Measurements from ENCODE around the gene PTPRB. TPM values are rescaled to one million over a fixed set of nuclear protein-coding genes. Genes with fewer than 3 reads are reported as not detected.

Gene PTPRB
- polyA plus RNA-seq, 2 of the 4 experiments (the other 2 are of a cell fraction): 0.34 to 0.57 TPM

DNA sequence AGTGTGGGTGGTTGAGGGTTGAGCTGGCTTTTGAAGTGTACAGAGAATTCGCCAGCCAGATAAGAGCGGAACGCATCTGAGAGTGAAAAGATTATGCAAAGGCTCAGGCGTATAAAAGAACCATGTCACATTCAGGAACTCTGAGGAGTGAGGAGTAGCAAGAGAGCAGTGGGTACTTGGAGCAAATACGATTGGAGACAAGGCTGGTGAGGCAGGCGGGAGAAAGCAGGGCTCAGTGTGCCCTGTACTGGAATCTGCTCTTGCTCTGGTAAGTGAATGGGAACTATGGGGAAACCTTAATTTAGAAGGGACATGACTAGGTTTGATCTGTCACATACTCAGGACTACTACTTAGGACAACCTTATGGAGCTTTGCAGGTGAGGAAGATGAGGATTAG, 87.0 kb downstream of the PTPRB start:
- TF ChIP-seq MAFK (IDR thresholded peaks at IDR 0.05; ENCODE audit: partially characterized antibody): no peak
- no peak for TF ChIP-seq RAD21 (conservative IDR thresholded peaks at IDR 0.05 in 1 of 2, IDR thresholded peaks at IDR 0.05 in 1 of 2)
- TF ChIP-seq JUN (IDR thresholded peaks at IDR 0.05): no peak
- no peak for TF ChIP-seq NFE2L2 (conservative IDR thresholded peaks at IDR 0.05; ENCODE audit: low read length)
- TF ChIP-seq BHLHE40 (IDR thresholded peaks at IDR 0.05; ENCODE audit: low read depth, low read length): no peak
- TF ChIP-seq MYC (IDR thresholded peaks at IDR 0.05; ENCODE audit: borderline replicate concordance, low read length): no peak
- TF ChIP-seq ELK1 (IDR thresholded peaks at IDR 0.05; ENCODE audit: low read depth, low read length): no peak
- TF ChIP-seq CTCF (IDR thresholded peaks at IDR 0.05): no peak
- no peak for TF ChIP-seq TFCP2L1 (CRISPR knock-in tag; IDR thresholded peaks at IDR 0.05)
- TF ChIP-seq CBX2 (IDR thresholded peaks at IDR 0.05; ENCODE audit: borderline replicate concordance, low read depth): no peak
- TF ChIP-seq, protein P1, sequence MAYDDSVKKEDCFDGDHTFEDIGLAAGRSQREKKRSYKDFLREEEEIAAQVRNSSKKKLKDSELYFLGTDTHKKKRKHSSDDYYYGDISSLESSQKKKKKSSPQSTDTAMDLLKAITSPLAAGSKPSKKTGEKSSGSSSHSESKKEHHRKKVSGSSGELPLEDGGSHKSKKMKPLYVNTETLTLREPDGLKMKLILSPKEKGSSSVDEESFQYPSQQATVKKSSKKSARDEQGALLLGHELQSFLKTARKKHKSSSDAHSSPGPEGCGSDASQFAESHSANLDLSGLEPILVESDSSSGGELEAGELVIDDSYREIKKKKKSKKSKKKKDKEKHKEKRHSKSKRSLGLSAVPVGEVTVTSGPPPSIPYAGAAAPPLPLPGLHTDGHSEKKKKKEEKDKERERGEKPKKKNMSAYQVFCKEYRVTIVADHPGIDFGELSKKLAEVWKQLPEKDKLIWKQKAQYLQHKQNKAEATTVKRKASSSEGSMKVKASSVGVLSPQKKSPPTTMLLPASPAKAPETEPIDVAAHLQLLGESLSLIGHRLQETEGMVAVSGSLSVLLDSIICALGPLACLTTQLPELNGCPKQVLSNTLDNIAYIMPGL (CRISPR knock-in tag; IDR thresholded peaks at IDR 0.05; ENCODE audit: borderline replicate concordance): no peak
- TF ChIP-seq, protein P2, sequence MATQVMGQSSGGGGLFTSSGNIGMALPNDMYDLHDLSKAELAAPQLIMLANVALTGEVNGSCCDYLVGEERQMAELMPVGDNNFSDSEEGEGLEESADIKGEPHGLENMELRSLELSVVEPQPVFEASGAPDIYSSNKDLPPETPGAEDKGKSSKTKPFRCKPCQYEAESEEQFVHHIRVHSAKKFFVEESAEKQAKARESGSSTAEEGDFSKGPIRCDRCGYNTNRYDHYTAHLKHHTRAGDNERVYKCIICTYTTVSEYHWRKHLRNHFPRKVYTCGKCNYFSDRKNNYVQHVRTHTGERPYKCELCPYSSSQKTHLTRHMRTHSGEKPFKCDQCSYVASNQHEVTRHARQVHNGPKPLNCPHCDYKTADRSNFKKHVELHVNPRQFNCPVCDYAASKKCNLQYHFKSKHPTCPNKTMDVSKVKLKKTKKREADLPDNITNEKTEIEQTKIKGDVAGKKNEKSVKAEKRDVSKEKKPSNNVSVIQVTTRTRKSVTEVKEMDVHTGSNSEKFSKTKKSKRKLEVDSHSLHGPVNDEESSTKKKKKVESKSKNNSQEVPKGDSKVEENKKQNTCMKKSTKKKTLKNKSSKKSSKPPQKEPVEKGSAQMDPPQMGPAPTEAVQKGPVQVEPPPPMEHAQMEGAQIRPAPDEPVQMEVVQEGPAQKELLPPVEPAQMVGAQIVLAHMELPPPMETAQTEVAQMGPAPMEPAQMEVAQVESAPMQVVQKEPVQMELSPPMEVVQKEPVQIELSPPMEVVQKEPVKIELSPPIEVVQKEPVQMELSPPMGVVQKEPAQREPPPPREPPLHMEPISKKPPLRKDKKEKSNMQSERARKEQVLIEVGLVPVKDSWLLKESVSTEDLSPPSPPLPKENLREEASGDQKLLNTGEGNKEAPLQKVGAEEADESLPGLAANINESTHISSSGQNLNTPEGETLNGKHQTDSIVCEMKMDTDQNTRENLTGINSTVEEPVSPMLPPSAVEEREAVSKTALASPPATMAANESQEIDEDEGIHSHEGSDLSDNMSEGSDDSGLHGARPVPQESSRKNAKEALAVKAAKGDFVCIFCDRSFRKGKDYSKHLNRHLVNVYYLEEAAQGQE (IDR thresholded peaks at IDR 0.05): no peak
- no peak for TF ChIP-seq GATA3 (IDR thresholded peaks at IDR 0.05; ENCODE audit: borderline replicate concordance)
- TF ChIP-seq EP300 (IDR thresholded peaks at IDR 0.05): no peak
- no peak for TF ChIP-seq NR3C1 (IDR thresholded peaks at IDR 0.05)
- no peak for TF ChIP-seq BCL3 (IDR thresholded peaks at IDR 0.05)
- TF ChIP-seq ESRRA (IDR thresholded peaks at IDR 0.05; ENCODE audit: borderline replicate concordance, low read length): no peak
- TF ChIP-seq KDM5A (IDR thresholded peaks at IDR 0.05): no peak
- Histone ChIP-seq H3K4me2 (no peak overlapping the region), H3K27ac (no peak overlapping the region), H3K4me1 (no peaks in the 10 kb centered on the region), H3K9me3 (no peaks in the 10 kb centered on the region), H3K4me3 (no peak overlapping the region)
- DNase-seq (ENCODE audit: low read depth in 1 of 2, low spot score in 1 of 2) (no peak), ATAC-seq (no peak), FAIRE-seq (no peak)
- WGBS (ENCODE audit: missing lambda C conversion rate): 67% methylated on average over 5 of the region's 6 CpGs
- CTCF ChIA-PET: interaction anchor here (0.7 kb wide), 1 partner anchor 167 kb away, joined by 3 read pairs; no protein-coding TSS in a partner anchor
- POLR2A ChIA-PET: no interaction called here
